GM06990 (cell line): Measurements from ENCODE around the gene CCDC78.

Source experiments
- DNase-seq: peaks from one replicate; pipeline ENCODE4 v3.0.0-alpha.2; 2011; ENCODE audit not compliant: insufficient read length; ENCODE audit errors: extremely low read depth
- H3K27me3 ChIP-seq: replicated peaks from 2 replicates; pipeline ENCODE4 v1.6.0; 2011; ENCODE audit warnings: low read length; ENCODE audit not compliant: control insufficient read depth, insufficient read depth
- H3K36me3 ChIP-seq: 2 replicates; pipeline ENCODE4 v1.5.1; 2011; ENCODE audit warnings: low read length; ENCODE audit not compliant: control insufficient read depth, insufficient read depth
- H3K4me3 ChIP-seq: replicated peaks from 2 replicates; pipeline ENCODE4 v1.5.1; 2011; ENCODE audit warnings: low read depth, mild to moderate bottlenecking, control low read depth, low read length
- TF ChIP-seq, protein P1 (sequence below): IDR thresholded peaks from 2 replicates; pipeline ENCODE4 v1.5.1; 2011; ENCODE audit warnings: low read length, control low read depth, mild to moderate bottlenecking, inconsistent platforms; ENCODE audit not compliant: insufficient read depth, poor library complexity, severe bottlenecking

CCDC78 gene

DNA sequence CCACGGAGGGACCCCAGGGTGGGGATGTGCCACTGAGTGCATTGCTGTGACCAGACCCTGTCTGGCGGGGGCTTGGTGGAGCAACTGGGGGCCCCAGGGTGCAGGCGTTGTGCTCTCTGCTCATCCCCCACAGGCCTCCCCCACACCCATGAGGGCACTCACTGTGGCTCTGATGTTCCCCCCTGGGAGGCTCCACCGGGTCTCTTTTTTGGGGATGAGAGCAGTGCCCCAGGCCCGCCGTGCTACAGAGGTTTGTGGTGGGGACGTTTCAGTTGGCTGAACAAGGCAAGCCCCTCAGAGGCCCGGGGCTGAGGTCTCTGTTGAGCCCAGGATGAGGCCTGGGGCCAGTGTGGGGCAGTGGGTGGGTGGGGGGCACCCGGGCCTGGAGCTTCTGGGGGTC lies 2.5 kb downstream of the CCDC78 start:
- TF ChIP-seq, protein P1, sequence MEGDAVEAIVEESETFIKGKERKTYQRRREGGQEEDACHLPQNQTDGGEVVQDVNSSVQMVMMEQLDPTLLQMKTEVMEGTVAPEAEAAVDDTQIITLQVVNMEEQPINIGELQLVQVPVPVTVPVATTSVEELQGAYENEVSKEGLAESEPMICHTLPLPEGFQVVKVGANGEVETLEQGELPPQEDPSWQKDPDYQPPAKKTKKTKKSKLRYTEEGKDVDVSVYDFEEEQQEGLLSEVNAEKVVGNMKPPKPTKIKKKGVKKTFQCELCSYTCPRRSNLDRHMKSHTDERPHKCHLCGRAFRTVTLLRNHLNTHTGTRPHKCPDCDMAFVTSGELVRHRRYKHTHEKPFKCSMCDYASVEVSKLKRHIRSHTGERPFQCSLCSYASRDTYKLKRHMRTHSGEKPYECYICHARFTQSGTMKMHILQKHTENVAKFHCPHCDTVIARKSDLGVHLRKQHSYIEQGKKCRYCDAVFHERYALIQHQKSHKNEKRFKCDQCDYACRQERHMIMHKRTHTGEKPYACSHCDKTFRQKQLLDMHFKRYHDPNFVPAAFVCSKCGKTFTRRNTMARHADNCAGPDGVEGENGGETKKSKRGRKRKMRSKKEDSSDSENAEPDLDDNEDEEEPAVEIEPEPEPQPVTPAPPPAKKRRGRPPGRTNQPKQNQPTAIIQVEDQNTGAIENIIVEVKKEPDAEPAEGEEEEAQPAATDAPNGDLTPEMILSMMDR = no peak
- H3K4me3 ChIP-seq = no peak overlapping the region
- no peaks in the 10 kb centered on the region for H3K27me3 ChIP-seq
- peaks cover 2% of the 10 kb centered on the region; the same call in 1 of the 2 replicates for H3K36me3 ChIP-seq
- no peak for DNase-seq

DNA sequence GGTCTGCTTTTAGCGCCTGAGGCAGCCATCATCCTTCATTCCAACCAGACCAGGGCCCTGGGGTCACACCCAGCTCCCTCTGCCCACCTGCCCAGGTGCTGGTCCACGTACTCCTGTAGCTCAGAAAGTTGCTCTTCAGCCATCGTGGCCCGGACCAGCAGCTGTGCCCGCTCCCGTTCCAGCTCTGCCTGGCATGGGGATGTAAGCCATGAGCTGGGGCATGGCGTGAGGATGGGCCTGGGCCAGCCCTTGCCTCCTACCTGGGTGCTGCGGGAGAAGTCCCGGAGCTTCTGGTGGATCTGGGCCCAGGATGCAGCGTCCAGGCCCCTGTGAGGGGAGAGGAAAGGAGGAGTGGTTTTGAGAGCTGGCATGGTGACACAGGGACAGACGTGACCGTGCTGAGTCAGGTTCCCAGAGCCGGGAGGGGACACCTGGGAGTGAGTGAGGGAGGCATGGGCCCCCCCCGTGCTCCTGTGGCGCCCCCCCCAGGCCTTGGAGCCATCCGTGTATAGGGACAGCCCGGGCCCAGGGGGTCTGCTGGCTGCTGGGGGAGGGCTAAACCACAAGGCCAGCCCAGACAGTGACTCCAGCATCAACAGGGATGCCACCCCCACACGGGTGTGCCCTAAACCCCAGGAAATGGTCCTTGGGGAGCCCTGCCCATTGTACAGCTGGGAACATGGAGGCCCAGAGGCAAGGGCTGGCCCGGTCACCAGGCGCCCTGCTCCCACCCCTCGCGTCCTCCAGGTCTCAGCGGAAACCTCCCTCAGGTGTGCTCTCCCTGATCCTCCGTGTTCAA lies 3.2 kb downstream of the CCDC78 start:
- TF ChIP-seq, protein P1 = no peak

DNA sequence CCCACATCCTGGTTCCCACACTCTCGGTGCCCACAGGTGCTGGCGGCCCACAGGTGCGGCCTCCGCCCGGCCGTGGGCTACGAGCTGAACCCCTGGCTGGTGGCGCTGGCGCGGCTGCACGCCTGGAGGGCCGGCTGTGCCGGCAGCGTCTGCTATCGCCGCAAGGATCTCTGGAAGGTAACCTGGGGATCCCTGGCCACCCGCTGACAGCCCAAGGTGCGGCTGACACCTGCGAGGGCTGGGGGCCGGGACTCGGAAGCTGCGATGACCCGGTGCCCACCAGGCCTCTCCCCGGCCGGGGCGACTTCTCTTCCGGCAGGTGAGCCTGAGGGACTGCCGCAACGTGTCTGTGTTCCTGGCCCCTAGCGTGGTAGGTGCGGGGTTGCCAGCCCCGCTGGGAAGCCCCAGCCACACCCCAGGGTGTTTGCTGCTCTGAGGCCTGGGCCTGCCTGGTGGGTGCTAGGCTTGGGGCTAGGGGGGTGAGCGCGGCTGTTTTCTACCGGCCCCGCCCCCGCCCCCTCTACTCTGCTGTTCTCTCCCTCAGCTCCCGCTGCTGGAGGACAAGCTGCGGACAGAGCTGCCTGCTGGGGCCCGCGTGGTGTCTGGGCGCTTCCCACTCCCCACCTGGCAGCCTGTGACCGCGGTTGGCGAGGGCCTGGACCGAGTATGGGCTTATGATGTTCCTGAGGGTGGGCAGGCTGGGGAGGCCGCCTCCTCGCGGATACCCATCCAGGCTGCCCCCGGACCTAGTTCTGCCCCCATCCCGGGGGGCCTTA lies 4.3 kb downstream of the CCDC78 start:
- DNase-seq = no peak
- Histone ChIP-seq H3K4me3 (peak overlapping the region; percentile 57), H3K27me3 (no peaks in the 10 kb centered on the region), H3K36me3 (peaks cover 2% of the 10 kb centered on the region; the same call in 1 of the 2 replicates)
- TF ChIP-seq, protein P1 = no peak

More for the DNA sequence above, 3.2 kb downstream of the CCDC78 start:
- H3K27me3 ChIP-seq = no peaks in the 10 kb centered on the region
- H3K4me3 ChIP-seq = no peak overlapping the region
- no peak for DNase-seq
- peaks cover 2% of the 10 kb centered on the region; the same call in 1 of the 2 replicates for H3K36me3 ChIP-seq

DNA sequence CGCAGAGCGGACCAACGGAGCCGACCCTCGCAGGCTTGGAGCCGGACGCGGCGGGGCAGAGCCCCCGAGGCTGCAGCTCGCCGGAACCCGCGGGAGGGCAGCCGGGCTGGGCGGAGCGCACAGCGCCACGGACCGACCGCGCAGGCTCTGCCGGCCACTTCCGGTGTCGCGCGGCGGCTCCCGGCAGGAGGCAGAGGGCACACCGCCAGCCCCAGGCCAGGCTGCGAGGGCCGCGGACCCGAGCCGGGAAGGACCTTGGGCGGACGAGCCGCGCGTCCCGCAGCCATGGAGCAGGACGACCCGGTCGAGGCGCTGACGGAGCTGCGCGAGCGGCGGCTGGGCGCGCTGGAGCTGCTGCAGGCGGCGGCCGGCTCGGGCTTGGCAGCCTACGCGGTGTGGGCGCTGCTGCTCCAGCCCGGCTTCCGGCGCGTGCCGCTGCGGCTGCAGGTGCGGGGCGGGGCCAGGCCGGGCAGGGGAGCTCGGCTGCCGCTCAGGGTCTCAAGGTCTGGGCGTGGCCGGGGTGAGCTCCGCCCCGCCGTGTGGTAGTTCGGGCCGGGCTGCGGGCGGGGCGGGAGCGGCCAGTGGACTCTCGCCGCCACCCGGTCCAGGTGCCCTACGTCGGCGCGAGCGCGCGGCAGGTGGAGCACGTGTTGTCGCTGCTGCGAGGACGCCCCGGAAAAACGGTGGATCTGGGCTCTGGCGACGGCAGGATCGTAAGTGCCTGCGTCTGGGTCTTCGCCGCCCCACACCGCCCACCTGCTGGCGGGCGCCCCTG lies 5.1 kb downstream of the CCDC78 start, which contains the start of gene ANTKMT:
TSS of gene ANTKMT (plus strand) at position 157 of the 775 bp plus-strand sequence. CDS start at position 286, 129 bp downstream.
- peak within 1 kb of the TSS; percentile 89 for H3K4me3 ChIP-seq
- H3K36me3 ChIP-seq = peaks cover 2% of the 10 kb centered on the region; the same call in 1 of the 2 replicates
- H3K27me3 ChIP-seq = no peaks in the 10 kb centered on the region
- TF ChIP-seq, protein P1 = no peak
- DNase-seq = peak; percentile 94

DNA sequence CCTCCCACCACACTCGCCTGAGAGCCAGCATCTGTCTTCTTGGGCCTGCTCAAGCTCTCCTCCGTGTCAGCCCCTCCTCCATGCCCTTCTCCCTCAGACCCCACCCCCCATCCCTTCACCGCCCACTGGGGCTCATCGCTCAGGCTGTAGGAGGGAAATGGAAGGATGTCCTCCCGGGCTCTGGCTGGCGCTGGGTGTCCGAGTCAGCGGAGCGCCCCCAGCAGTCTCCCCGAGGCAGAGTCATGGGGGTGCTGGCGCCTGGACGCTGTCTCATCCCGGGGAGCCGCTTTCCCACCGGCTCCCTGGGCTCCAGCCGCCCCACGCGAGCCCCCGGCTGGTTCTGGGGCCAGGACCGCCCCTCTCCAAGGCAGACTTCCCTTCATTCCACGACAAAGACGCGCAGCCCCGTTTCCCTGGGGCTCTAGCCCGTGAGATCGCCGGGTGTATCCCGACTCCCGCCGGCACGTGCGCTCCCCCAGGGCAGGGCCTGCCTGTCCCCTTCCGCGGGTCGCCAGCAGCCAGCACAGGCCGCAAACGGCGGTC lies 5.7 kb downstream of the CCDC78 start:
- Histone ChIP-seq H3K27me3 (no peaks in the 10 kb centered on the region), H3K36me3 (peaks cover 2% of the 10 kb centered on the region; the same call in 1 of the 2 replicates), H3K4me3 (peak overlapping the region; percentile 89)
- peak; percentile 76 for DNase-seq
- TF ChIP-seq, protein P1 = peak; percentile 47
